Tibial nerve (tissue), 4 donors: ENCODE results near the gene SOCS7. TPM values are rescaled to one million over a fixed set of nuclear protein-coding genes. Genes with fewer than 3 reads are reported as not detected.

Experiments
- DNase-seq, 2 donors: peaks; one replicate each; pipeline ENCODE4 v3.0.0-alpha.2; 2019; ENCODE audit warnings: low spot score in 2 of 2
- H3K27ac ChIP-seq, 4 donors: fragments of 200-600 bp; sonication (generic) in 3 of 4; one replicate each; pipeline ENCODE4 v1.5.1; 2017 to 2019; ENCODE audit warnings: mild to moderate bottlenecking in 1 of 4
- H3K27me3 ChIP-seq, 2 donors: fragments of 200-600 bp; sonication (generic) in 1 of 2; one replicate each; pipeline versions ENCODE4 v1.5.1 to v1.6.0; 2017 to 2019
- H3K36me3 ChIP-seq, 3 donors: fragments of 200-600 bp; sonication (generic); one replicate each; pipeline ENCODE4 v1.5.1; 2018 to 2019
- H3K4me1 ChIP-seq, 4 donors: fragments of 200-600 bp; sonication (generic) in 3 of 4; one replicate each; pipeline ENCODE4 v1.5.1; 2017 to 2019
- H3K4me3 ChIP-seq, 4 donors: fragments of 200-600 bp; sonication (generic) in 3 of 4; one replicate each; pipeline ENCODE4 v1.5.1; 2017 to 2019; ENCODE audit warnings: mild to moderate bottlenecking in 1 of 4, moderate library complexity in 1 of 4
- H3K9me3 ChIP-seq, 4 donors: fragments of 200-600 bp; sonication (generic) in 3 of 4; one replicate each; pipeline ENCODE4 v1.5.1; 2017 to 2019
- EP300 ChIP-seq, 2 donors: sonication (generic); formaldehyde crosslinking; IDR thresholded peaks; one replicate each; pipeline ENCODE4 v1.6.1; 2017; ENCODE audit warnings: antibody characterized with exemption in 2 of 2, mild to moderate bottlenecking in 1 of 2
- POLR2A ChIP-seq, 2 donors: fragments of 450-650 bp; IDR thresholded peaks; one replicate each; pipeline ENCODE4 v1.6.1; 2017; ENCODE audit warnings: antibody characterized with exemption in 2 of 2, mild to moderate bottlenecking in 2 of 2, moderate library complexity in 2 of 2
- WGBS, 2 donors: methylation state at CpG; one replicate each; pipeline ENCODE4 v1.1.5; 2018; 5-methylcytosine and 5-hydroxymethylcytosine counted together
- total RNA-seq, 4 donors: library from RNA; depleted of rRNA; stranded (reverse); fragments of >200 nt; gene quantifications; one replicate each; pipeline ENCODE4 v1.1.0, GENCODE V29; 2016
- TF ChIP-seq, protein P1 (sequence below), 5 experiments: fragments of 200-600 bp in 3 of 5; fragments of 450-650 bp in 2 of 5; sonication (generic) in 3 of 5; IDR thresholded peaks; one replicate each; pipeline ENCODE4 v1.5.1; 2016 to 2019; ENCODE audit warnings: antibody characterized with exemption in 5 of 5, mild to moderate bottlenecking in 3 of 5, moderate library complexity in 2 of 5

The SOCS7 gene
- total RNA-seq, 4 donors from 2014 or later, result 14.7 to 26.4 (median 17.8) TPM

GRCh38 chr17:38329808-38330730 is 21.6 kb upstream of the SOCS7 start:
- no peak for DNase-seq

DNA sequence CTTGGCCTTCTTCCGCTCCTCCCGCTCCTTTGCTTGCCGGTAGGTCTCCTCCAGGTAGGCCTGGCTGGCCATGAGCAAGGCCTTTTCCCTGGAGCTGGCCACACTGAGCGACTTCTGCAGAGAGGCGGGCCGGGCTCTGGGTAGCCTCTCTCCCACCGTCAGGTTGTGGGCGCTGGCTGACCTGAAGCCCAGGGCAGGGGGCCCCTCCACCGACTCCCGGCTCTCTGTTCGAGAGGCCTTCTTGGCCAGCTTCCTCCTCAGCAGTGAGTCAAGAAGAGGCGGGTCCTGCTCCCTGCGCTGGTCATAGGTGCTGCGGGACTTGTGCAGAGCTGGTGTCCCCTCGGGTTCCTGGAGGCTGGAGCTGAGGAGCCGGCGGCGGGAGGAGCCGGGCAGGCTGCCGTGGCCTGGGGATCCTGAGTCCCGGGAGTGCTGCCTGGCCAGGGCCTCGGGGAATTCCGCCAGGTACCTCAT is 20.7 kb upstream of the SOCS7 start:
- Histone ChIP-seq H3K4me1 (peaks cover 0 to 27% (median 16%) of the 10 kb centered on the region in 4 donors), H3K4me3 (no peak overlapping the region), H3K36me3 (peaks cover 0 to 5% (median 0%) of the 10 kb centered on the region in 3 donors), H3K9me3 (no peaks in the 10 kb centered on the region), H3K27me3 (peaks cover 0 to 7% of the 10 kb centered on the region in 2 donors), H3K27ac (no peak overlapping the region)
- TF ChIP-seq POLR2A (IDR thresholded peaks at IDR 0.05), result no peak
- no peak for TF ChIP-seq EP300 (IDR thresholded peaks at IDR 0.05)
- TF ChIP-seq, protein P1, sequence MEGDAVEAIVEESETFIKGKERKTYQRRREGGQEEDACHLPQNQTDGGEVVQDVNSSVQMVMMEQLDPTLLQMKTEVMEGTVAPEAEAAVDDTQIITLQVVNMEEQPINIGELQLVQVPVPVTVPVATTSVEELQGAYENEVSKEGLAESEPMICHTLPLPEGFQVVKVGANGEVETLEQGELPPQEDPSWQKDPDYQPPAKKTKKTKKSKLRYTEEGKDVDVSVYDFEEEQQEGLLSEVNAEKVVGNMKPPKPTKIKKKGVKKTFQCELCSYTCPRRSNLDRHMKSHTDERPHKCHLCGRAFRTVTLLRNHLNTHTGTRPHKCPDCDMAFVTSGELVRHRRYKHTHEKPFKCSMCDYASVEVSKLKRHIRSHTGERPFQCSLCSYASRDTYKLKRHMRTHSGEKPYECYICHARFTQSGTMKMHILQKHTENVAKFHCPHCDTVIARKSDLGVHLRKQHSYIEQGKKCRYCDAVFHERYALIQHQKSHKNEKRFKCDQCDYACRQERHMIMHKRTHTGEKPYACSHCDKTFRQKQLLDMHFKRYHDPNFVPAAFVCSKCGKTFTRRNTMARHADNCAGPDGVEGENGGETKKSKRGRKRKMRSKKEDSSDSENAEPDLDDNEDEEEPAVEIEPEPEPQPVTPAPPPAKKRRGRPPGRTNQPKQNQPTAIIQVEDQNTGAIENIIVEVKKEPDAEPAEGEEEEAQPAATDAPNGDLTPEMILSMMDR (IDR thresholded peaks at IDR 0.05), result no peak
- WGBS, 2 donors, result 88 to 89% methylated on average over 18 to 21 of the region's 23 CpGs
- DNase-seq, result no peak

More at GRCh38 chr17:38329808-38330730, 21.6 kb upstream of the SOCS7 start:
- peaks cover 0 to 36% (median 17%) of the 10 kb centered on the region in 4 donors for H3K4me1 ChIP-seq
- no peaks in the 10 kb centered on the region for H3K9me3 ChIP-seq
- peaks cover 0 to 5% (median 0%) of the 10 kb centered on the region in 3 donors for H3K36me3 ChIP-seq
- TF ChIP-seq, protein P1 (IDR thresholded peaks at IDR 0.05), result no peak
- WGBS, 2 donors, result 83 to 86% methylated on average over 22 to 25 of the region's 25 CpGs
- H3K4me3 ChIP-seq, result no peak overlapping the region
- peaks cover 0 to 7% of the 10 kb centered on the region in 2 donors for H3K27me3 ChIP-seq
- no peak overlapping the region for H3K27ac ChIP-seq

GRCh38 chr17:38332735-38333134 is 18.9 kb upstream of the SOCS7 start:
- no peak for DNase-seq
- 83 to 90% methylated on average over 7 of the region's 7 CpGs for WGBS, 2 donors
- Histone ChIP-seq H3K27ac (no peak overlapping the region), H3K4me3 (no peak overlapping the region), H3K36me3 (peaks cover 0 to 5% (median 0%) of the 10 kb centered on the region in 3 donors), H3K4me1 (peaks cover 0 to 9% (median 0%) of the 10 kb centered on the region in 4 donors), H3K27me3 (peaks cover 0 to 7% of the 10 kb centered on the region in 2 donors), H3K9me3 (no peaks in the 10 kb centered on the region)
- TF ChIP-seq EP300 (IDR thresholded peaks at IDR 0.05), result no peak
- no peak for TF ChIP-seq POLR2A (IDR thresholded peaks at IDR 0.05)
- TF ChIP-seq, protein P1 (IDR thresholded peaks at IDR 0.05), result no peak

DNA sequence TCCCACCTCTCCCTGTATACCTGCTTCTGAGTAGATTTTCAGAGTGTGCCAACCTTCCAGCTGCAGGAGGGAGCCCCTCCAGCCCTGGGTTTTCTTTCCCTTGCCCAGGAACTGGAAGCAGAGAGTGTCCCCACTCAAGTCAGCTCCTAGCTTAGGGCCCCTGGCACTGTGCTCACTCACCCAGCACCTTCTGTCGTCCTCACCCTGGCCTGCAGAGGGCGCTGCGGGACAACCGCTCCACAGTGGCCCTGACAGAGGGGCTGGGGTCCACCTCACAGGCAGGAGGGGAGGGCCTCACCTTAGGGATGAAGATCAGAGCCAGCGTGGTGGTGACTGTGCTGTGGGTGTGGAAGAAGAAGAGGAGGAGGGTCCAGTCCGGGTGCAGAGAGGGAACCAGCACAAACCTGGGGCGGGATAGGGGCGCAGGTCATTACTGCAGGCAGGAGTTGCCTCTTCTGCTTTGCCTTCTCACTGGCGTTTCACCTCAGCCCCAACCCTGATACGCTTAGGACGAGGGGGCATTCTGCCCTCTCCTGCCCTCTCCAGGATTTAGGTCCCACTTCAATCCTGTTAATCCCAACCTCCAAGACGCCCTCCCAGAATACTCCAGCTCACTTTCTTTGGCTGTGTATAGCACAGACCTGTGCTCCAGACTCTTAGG is 17.9 kb upstream of the SOCS7 start:
- no peak overlapping the region for H3K4me3 ChIP-seq
- TF ChIP-seq EP300 (IDR thresholded peaks at IDR 0.05) (no peak), POLR2A (IDR thresholded peaks at IDR 0.05) (no peak)
- TF ChIP-seq, protein P1 (IDR thresholded peaks at IDR 0.05), result peak in 2 of 5 experiments; percentile 31 to 32
- peaks cover 0 to 5% (median 0%) of the 10 kb centered on the region in 3 donors for H3K36me3 ChIP-seq
- no peak for DNase-seq
- no peak overlapping the region for H3K27ac ChIP-seq
- H3K27me3 ChIP-seq, result peaks cover 0 to 7% of the 10 kb centered on the region in 2 donors
- H3K9me3 ChIP-seq, result no peaks in the 10 kb centered on the region
- H3K4me1 ChIP-seq, result no peaks in the 10 kb centered on the region
- 47% methylated on average over 12 of the region's 12 CpGs for WGBS, 2 donors
